ENCODE measurements around the gene COPZ2.

- TF ChIP-seq POLR2AphosphoS5 (IDR thresholded peaks at IDR 0.05), result no peak
- TF ChIP-seq, protein P1, sequence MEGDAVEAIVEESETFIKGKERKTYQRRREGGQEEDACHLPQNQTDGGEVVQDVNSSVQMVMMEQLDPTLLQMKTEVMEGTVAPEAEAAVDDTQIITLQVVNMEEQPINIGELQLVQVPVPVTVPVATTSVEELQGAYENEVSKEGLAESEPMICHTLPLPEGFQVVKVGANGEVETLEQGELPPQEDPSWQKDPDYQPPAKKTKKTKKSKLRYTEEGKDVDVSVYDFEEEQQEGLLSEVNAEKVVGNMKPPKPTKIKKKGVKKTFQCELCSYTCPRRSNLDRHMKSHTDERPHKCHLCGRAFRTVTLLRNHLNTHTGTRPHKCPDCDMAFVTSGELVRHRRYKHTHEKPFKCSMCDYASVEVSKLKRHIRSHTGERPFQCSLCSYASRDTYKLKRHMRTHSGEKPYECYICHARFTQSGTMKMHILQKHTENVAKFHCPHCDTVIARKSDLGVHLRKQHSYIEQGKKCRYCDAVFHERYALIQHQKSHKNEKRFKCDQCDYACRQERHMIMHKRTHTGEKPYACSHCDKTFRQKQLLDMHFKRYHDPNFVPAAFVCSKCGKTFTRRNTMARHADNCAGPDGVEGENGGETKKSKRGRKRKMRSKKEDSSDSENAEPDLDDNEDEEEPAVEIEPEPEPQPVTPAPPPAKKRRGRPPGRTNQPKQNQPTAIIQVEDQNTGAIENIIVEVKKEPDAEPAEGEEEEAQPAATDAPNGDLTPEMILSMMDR (IDR thresholded peaks at IDR 0.05), result no peak
These were observed 48.4 kb downstream of the COPZ2 start for GRCh38 chr17:47989159-47989558.
